Large intestine (tissue), 3 donors: ENCODE data around the gene BAG5. TPM values are rescaled to one million over a fixed set of nuclear protein-coding genes. Genes with fewer than 3 reads are reported as not detected.
A peak's percentile ranks its signal among the peaks of the same experiment; 100 is the strongest.

Source experiments
- DNase-seq, 2 donors: peaks; one replicate each; pipeline versions ENCODE4 v3.0.0 to v3.0.0-alpha.2; 2013
- H3K27ac ChIP-seq: one replicate; pipeline ENCODE4 v1.5.1; 2013; ENCODE audit warnings: low read length
- H3K27me3 ChIP-seq: 2 replicates; pipeline ENCODE4 v1.6.1; 2013; ENCODE audit warnings: low read length; ENCODE audit not compliant: control insufficient read depth, insufficient read depth
- H3K36me3 ChIP-seq: 2 replicates; pipeline ENCODE4 v1.6.1; 2013; ENCODE audit warnings: low read length; ENCODE audit not compliant: control insufficient read depth, insufficient read depth
- H3K4me1 ChIP-seq: one replicate; pipeline ENCODE4 v1.6.1; 2013; ENCODE audit warnings: low read length; ENCODE audit not compliant: control insufficient read depth, insufficient read depth
- H3K4me3 ChIP-seq: one replicate; pipeline ENCODE4 v1.5.1; 2013; ENCODE audit warnings: low read length
- H3K9me3 ChIP-seq: one replicate; pipeline ENCODE4 v1.6.1; 2013; ENCODE audit warnings: mild to moderate bottlenecking, low read depth, low read length, moderate library complexity; ENCODE audit not compliant: control insufficient read depth
- WGBS: methylation state at CpG from one replicate; pipeline ENCODE4 v1.1.5; 2013; ENCODE audit warnings: low lambda C conversion rate; ENCODE audit not compliant: insufficient coverage; 5-methylcytosine and 5-hydroxymethylcytosine counted together
- polyA plus RNA-seq: library from polyadenylated mRNA; unstranded; fragments of 120-200 nt; gene quantifications from one replicate; pipeline ENCODE4 v1.2.1, GENCODE V29; 2013

BAG5 gene
- polyA plus RNA-seq, 1 donor = 22.5 TPM

DNA sequence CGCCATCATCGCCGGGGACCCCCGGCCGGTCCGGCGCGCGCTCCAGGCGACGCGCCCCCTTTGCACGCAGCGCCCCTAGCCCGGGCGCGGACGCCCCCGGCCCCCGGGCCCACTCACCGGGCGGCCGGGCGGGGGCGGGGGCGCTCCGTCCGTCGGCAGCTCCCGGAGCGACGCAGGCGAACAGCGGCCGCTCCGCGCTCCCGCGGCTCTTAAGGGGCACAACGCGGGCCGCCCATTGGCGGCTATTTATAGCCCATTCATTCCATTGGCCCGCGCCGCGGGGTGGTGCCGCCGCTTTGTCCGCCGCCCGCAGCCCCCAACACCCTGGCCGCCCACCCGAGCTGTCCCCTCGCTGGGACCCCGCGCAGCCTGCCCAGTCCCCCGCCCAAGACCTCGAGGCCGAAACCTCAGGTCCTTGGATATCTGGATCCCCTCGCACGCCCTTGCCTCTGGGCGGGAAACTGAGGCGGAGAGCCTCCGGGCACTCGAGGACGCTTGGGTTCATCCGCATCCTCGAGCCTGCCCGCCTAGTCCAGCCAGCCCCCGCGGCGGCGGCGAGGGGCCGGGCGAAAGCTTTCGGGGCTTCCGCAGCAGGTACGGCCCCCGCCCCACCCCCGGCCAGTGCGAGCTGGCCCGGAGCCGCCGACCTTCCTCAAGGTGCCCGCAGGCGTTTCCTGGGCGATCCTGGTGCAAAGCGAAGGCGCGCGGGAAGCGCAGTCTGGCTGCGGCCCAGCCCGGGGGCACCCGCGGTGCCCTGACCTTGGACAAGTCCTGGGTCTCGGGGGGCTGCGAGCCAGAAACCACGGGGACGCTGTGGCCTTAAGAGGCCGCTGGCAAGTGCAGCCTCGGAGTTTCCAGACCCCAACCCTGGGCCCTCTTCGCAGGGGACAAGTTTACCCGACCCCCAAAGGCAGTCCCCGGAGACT lies 39.5 kb downstream of the BAG5 start, which contains the start of gene CKB:
CKB (minus strand) TSS at position 182 of the 926 bp plus-strand sequence. CDS start 337 bp downstream, outside the sequence.
- Histone ChIP-seq H3K4me1 (peaks cover 57% of the 10 kb centered on the region), H3K9me3 (no peaks in the 10 kb centered on the region), H3K36me3 (peaks cover 18% of the 10 kb centered on the region), H3K27ac (peak within 1 kb of the TSS; percentile 63), H3K4me3 (peak within 1 kb of the TSS; percentile 66), H3K27me3 (peaks cover 2% of the 10 kb centered on the region)
- peak; percentile 52 to 69 for DNase-seq
- WGBS = 40% methylated on average over 2 of the region's 107 CpGs

DNA sequence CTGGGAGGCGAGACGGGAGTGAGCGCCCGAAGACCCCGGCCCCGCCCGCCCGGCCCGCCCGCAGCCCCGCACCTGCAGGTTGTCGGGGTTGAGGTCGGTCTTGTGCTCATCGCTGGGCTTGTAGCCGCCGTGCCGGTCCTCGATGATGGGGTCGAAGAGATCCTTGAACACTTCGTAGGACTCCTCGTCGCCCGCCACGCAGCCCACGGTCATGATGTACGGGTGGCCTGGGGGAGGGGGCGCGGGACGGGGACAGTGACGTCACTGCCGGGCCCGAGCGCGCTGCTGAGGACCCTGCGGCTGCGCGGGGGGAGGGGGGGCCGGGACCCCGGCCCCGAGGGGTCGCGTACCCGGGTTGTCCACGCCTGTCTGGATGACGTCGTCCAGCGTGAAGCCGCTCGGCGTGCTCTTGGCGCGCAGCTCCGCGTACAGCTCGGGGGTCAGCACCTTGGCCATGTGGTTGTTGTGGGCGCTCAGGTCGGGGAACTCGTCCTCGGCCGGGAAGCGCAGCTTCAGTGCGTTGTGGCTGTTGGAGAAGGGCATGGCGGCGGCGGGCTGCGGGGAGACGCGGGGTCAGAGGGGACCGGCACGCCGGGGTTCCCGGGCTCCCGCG lies 40.4 kb downstream of the BAG5 start:
- peaks cover 48% of the 10 kb centered on the region for H3K4me1 ChIP-seq
- peak in 1 of 2 donors; percentile 45 for DNase-seq
- peak overlapping the region; percentile 63 for H3K27ac ChIP-seq
- WGBS = no CpG with 5 or more reads among the region's 74 CpGs
- H3K4me3 ChIP-seq = peak overlapping the region; percentile 66
- no peaks in the 10 kb centered on the region for H3K9me3 ChIP-seq
- peaks cover 18% of the 10 kb centered on the region for H3K36me3 ChIP-seq
- peaks cover 2% of the 10 kb centered on the region for H3K27me3 ChIP-seq

DNA sequence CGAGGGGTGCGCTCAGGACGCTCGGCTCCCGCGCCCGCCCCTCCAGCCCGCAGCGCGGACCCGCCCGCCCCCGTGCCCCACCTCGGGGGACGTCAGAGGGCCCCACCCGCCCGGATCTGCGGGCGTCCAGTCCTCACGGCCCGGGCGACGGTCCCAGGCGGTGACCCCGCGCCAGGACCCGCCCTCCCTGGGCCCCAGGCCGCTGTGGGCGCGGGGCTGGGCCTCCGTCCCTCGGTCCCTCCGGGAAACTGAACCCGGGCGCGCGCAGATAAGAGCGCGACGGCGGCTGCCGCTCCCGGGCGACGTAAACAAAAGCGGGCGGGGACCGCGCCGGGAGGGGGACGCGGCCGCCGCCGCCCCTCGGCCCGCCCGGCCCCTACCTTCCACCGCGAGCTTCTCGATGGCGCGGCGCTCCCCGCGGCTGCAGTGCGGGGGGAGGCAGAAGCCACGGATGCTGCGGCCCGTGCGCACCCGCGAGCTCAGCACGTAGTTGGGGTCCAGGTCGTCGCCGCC lies 41.0 kb downstream of the BAG5 start:
- DNase-seq = peak; percentile 33 to 73
- WGBS = no CpG with 5 or more reads among the region's 77 CpGs
- Histone ChIP-seq H3K27ac (peak overlapping the region; percentile 49), H3K27me3 (peaks cover 2% of the 10 kb centered on the region), H3K4me3 (peak overlapping the region; percentile 66), H3K36me3 (peaks cover 18% of the 10 kb centered on the region), H3K9me3 (no peaks in the 10 kb centered on the region), H3K4me1 (peaks cover 43% of the 10 kb centered on the region)

DNA sequence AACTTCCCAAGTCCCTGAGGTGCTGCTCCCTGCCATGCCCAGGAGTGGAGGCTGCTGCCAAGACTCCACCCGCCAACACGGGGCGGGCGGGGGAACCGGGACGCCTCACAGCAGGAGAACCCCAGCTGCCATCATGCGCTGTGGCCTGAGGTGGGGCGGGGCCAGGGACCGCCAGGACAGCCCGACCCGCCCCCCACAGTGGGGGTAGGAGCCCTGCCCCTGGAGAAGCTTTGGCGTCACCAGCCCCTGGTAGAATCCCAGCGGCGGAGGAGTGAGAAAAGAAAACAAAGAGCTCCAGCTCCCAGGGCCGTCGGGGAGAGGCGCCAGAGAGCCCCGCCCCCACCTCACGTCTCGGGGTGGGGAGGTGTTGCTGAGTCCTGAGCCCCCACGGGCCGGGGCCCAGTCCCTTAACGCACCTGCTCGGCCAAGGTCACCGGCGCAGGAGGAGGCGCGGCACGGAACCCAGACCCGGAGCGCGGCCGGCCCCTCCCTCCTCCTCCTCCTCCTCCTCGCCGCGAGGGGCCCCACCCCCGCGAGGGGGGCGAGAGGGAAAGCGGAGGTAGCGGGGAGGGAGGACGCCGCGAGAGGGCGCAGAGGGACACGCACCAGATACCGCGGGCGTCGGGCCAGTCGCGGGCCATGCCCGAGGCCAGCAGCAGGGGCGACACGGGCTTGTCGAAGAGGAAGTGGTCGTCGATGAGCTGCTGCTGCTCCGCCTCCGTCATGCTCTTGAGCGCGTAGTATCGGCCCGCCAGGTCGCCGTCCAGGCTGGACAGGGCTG lies 41.6 kb downstream of the BAG5 start:
- H3K27me3 ChIP-seq = peaks cover 2% of the 10 kb centered on the region
- DNase-seq = peak; percentile 69 to 86
- no CpG with 5 or more reads among the region's 66 CpGs for WGBS
- peaks cover 18% of the 10 kb centered on the region for H3K36me3 ChIP-seq
- peak overlapping the region; percentile 49 for H3K27ac ChIP-seq
- peak overlapping the region; percentile 66 for H3K4me3 ChIP-seq
- peaks cover 36% of the 10 kb centered on the region for H3K4me1 ChIP-seq
- H3K9me3 ChIP-seq = no peaks in the 10 kb centered on the region

DNA sequence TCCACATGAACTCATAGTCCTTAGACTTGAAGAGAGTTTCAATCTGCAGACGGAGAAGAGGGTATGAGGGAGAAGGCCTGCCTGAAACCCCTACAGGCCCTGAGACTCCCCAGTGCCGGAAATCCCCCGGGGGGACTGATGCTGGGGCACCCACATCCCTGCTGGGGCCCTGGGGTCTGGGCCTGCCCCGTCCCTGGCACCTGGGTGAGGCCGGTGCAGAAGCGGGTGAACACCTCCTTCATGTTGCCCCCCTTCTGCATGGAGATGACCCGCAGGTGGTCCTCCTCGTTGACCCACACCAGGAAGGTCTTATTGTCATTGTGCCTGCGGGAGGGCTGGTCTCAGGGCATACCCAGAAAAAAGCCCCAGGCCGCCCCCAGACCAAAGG lies 42.2 kb downstream of the BAG5 start:
- H3K27me3 ChIP-seq = peaks cover 2% of the 10 kb centered on the region
- no CpG with 5 or more reads among the region's 10 CpGs for WGBS
- peaks cover 18% of the 10 kb centered on the region for H3K36me3 ChIP-seq
- peak overlapping the region; percentile 66 for H3K4me3 ChIP-seq
- H3K27ac ChIP-seq = peak overlapping the region; percentile 49
- no peak for DNase-seq
- no peaks in the 10 kb centered on the region for H3K9me3 ChIP-seq
- H3K4me1 ChIP-seq = peaks cover 31% of the 10 kb centered on the region

DNA sequence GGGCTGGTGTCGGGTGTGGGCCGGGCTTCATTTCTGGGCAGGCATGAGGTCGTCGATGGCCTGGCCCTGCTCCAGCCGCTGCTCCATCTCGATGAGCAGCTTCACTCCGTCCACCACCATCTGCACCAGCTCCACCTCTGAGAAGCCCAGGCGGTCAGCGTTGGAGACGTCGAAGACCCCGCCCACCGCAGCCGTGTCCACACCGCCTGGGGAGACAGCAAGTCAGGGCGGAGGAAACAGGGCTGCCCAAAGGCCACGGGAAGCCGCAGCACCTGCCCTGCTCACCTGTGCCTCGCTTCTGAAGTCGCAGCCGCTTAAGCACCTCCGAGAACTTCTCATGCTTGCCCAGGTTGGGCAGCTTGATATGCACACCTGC lies 42.6 kb downstream of the BAG5 start:
- Histone ChIP-seq H3K27me3 (peaks cover 2% of the 10 kb centered on the region), H3K4me3 (peak overlapping the region; percentile 66), H3K4me1 (peaks cover 28% of the 10 kb centered on the region), H3K36me3 (peaks cover 18% of the 10 kb centered on the region), H3K27ac (no peak overlapping the region), H3K9me3 (no peaks in the 10 kb centered on the region)
- WGBS = no CpG with 5 or more reads among the region's 22 CpGs
- DNase-seq = no peak

DNA sequence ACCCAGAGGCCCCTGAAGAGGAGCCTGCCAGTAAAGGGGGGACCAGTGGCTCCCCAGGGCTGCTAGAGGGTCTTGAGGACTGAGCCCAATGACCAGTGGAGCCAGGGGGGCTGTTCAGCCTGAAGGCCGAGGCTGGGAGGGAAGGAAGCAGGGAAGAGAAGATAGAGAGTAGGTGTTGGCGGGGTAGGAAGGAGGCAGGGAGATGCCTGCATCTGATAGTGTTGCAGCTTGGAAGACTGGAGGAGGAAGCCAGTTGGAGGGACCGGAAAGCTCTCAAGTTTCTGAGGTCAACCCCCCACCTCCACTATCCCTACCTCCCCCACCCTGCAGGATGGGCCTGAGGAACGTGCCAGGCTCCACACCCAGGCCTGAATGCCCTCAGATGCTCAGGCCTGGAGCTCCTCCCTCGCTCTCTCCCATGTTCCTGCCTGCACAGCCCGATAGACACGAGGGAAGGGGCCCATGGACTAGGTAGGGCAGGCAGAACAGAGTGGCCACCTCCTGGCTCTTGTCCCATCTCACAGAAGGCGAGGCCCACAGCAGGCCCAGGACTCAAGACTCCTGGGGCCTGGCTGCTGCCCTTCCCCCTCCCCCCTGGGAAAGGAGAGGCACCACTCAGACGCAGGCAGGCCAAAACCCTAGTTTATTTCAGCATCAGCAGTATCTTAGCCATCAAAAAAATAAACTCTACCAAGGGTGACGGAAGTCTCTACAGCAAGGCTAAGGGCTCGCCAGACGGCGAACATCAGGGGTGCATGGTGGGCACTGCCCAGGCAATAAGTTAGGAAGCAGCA lies 43.2 kb downstream of the BAG5 start:
- peaks cover 18% of the 10 kb centered on the region for H3K36me3 ChIP-seq
- no peak overlapping the region for H3K4me3 ChIP-seq
- no peak for DNase-seq
- peaks cover 22% of the 10 kb centered on the region for H3K4me1 ChIP-seq
- H3K27ac ChIP-seq = no peak overlapping the region
- no peaks in the 10 kb centered on the region for H3K9me3 ChIP-seq
- peaks cover 2% of the 10 kb centered on the region for H3K27me3 ChIP-seq
- WGBS = no CpG with 5 or more reads among the region's 13 CpGs

DNA sequence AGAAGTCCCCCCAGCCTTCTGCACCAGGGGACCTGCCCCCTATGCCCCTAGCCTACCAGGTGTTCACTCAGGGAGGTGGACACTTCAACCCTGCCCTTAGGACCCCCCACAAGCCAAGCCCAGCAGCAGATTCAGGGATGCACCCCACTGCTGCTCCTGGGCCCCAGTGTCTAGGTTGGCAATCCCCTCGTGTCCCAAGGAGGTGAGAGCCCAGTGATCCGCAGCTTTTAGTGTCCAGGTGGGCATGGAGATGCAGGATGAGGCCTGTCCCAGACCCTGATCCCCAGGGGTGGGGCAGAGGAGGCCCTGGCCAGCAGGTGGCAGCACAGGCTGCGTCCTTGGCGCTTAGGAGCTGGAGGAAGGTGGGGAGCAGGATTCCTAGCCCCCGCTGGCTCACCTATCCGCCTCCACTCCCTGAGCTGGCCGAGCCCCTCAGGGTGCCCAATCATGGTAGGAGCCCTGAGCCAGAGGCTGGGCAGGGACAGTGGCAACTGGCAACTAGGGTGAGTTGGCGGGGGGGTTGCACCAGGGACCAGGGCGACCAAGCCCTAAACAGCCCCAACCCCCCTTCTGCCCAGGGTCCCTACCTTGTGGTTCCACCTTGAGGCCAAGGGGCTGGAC lies 43.9 kb downstream of the BAG5 start:
- H3K27ac ChIP-seq = no peak overlapping the region

DNA sequence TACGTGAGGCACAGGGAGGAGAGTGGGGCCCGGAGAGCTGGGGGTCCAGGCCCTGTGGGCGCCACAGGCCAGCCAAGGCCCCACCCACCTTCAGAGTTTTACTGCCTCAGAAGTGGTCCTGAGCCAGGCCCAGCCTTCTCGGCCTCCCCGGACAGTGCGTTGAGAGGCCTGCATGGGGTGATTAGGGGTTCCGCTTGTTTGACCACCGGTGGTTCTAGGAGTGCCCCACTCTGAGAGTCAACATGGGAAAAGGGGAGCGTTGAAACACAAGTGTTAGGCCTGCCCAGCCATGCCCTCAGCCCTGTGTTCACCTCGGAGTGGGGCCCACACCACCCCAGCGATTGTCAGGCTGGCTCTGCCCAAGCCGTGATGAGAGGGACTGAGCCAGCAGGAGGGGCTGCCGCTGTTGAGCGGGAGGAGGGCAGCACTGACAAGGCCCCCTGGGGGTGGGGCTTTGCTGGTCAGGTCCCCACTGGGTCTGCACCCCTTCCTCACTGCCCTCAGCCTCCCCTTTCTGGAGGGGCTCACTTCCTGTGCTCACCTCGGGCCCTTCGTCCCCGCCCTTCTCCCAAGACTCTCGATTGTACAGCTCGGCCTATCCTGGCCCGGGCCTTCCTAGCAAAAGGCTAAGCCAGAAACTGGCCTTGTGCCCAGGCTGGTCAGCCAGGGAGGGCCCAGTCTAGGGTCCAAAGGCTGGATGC lies 44.6 kb downstream of the BAG5 start:
- no peak for DNase-seq
- no CpG with 5 or more reads among the region's 20 CpGs for WGBS
- H3K27ac ChIP-seq = no peak overlapping the region
- H3K9me3 ChIP-seq = no peaks in the 10 kb centered on the region
- H3K4me1 ChIP-seq = peaks cover 15% of the 10 kb centered on the region
- no peaks in the 10 kb centered on the region for H3K27me3 ChIP-seq
- no peak overlapping the region for H3K4me3 ChIP-seq
- peaks cover 18% of the 10 kb centered on the region for H3K36me3 ChIP-seq

More for the DNA sequence above, 43.9 kb downstream of the BAG5 start:
- WGBS = no CpG with 5 or more reads among the region's 9 CpGs
- DNase-seq = peak in 1 of 2 donors; percentile 37
- no peaks in the 10 kb centered on the region for H3K9me3 ChIP-seq
- no peak overlapping the region for H3K4me3 ChIP-seq
- H3K27me3 ChIP-seq = peaks cover 2% of the 10 kb centered on the region
- peaks cover 15% of the 10 kb centered on the region for H3K4me1 ChIP-seq
- peaks cover 18% of the 10 kb centered on the region for H3K36me3 ChIP-seq
